HG02973 (cell line): Measurements from ENCODE around the gene SLC2A4RG.
"Not testable (repeated sequence)": the region's sequence is repeated elsewhere in the genome, so short reads cannot be mapped to it uniquely, and the experiment has no call there.

Experiments
- ATAC-seq: cut with Tn5 transposase; IDR thresholded peaks from one replicate; pipeline ENCODE4 v1.9.1; 2021; ENCODE audit warnings: moderate library complexity; ENCODE audit not compliant: unreplicated experiment

The SLC2A4RG gene

GRCh38 chr20:63709149-63709527, 30.4 kb upstream of the SLC2A4RG start:
- no peak for ATAC-seq

GRCh38 chr20:63711085-63711645, 28.4 kb upstream of the SLC2A4RG start:
- no peak for ATAC-seq

GRCh38 chr20:63712191-63712590, 27.4 kb upstream of the SLC2A4RG start:
- no peak for ATAC-seq

- ATAC-seq: no peak
Observed at GRCh38 chr20:63714858-63715257, 24.7 kb upstream of the SLC2A4RG start.

- no peak for ATAC-seq
Observed at GRCh38 chr20:63718996-63719395, 20.6 kb upstream of the SLC2A4RG start.

GRCh38 chr20:63722967-63723622, 16.5 kb upstream of the SLC2A4RG start:
- not testable (repeated sequence) for ATAC-seq

GRCh38 chr20:63730189-63730733, 9.3 kb upstream of the SLC2A4RG start:
- ATAC-seq: not testable (repeated sequence)

GRCh38 chr20:63731410-63731809, 8.2 kb upstream of the SLC2A4RG start:
- ATAC-seq: no peak

- no peak for ATAC-seq
Observed at GRCh38 chr20:63732118-63733095, 7.2 kb upstream of the SLC2A4RG start.

GRCh38 chr20:63733117-63733516, 6.5 kb upstream of the SLC2A4RG start:
- ATAC-seq: no peak

- ATAC-seq: no peak
Observed at GRCh38 chr20:63733579-63734081, 5.9 kb upstream of the SLC2A4RG start.

GRCh38 chr20:63734111-63734945, 5.2 kb upstream of the SLC2A4RG start:
- no peak for ATAC-seq

- ATAC-seq: no peak
Observed at GRCh38 chr20:63734946-63735858, 4.4 kb upstream of the SLC2A4RG start.

- ATAC-seq: no peak
Observed at GRCh38 chr20:63735859-63736718, 3.5 kb upstream of the SLC2A4RG start, which contains the start of gene LIME1. LIME1 (plus strand) TSS chr20:63736664; CDS start chr20:63737550, 886 bp downstream.

- no peak for ATAC-seq
Observed at GRCh38 chr20:63736893-63737694, 2.5 kb upstream of the SLC2A4RG start.

- ATAC-seq: no peak
Observed at GRCh38 chr20:63737695-63737944, 2.0 kb upstream of the SLC2A4RG start.

- ATAC-seq: no peak
Observed at GRCh38 chr20:63737945-63738686, 1.5 kb upstream of the SLC2A4RG start.
